ENCODE measurements around the gene ZNF556. TPM values are rescaled to one million over a fixed set of nuclear protein-coding genes. Genes with fewer than 3 reads are reported as not detected.

ZNF556 gene
- polyA plus RNA-seq, 1 of the 3 experiments (the other 2 are of a cell fraction) = 0.46 TPM

GRCh38 chr19:2917275-2918184 is 50.4 kb downstream of the ZNF556 start:
- Histone ChIP-seq H3K27me3 (ENCODE audit: insufficient read depth) (no peaks in the 10 kb centered on the region), H3K36me3 (replicated peaks in 1 of 2; ENCODE audit: control insufficient read depth in 1 of 2, insufficient read depth in 2 of 2, low read length in 1 of 2) (peaks cover 27 to 48% of the 10 kb centered on the region in 2 experiments), H3K27ac (ENCODE audit: low read depth in 2 of 2, low read length in 1 of 2) (no peak overlapping the region), H2AFZ (ENCODE audit: low read depth) (no peak overlapping the region), H3K4me3 (ENCODE audit: low read depth in 2 of 2, low read length in 1 of 2) (peak overlapping the region in 1 of 2 experiments; percentile 1; a peak in 1 of 4 replicates), H4K20me1 (ENCODE audit: insufficient read depth) (no peaks in the 10 kb centered on the region), H3K9me3 (peaks cover 10% of the 10 kb centered on the region; the same call in 1 of the 2 replicates), H3K9ac (no peak overlapping the region), H3K9me2 (no peaks in the 10 kb centered on the region), H3K4me1 (ENCODE audit: control insufficient read depth in 1 of 2, insufficient read depth in 2 of 2, low read depth in 1 of 2, low read length in 1 of 2) (no peaks in the 10 kb centered on the region), H3F3A (replicated peaks; ENCODE audit: insufficient read depth) (no peaks in the 10 kb centered on the region), H3K79me2 (ENCODE audit: insufficient read depth) (no peaks in the 10 kb centered on the region), H3K4me2 (no peak overlapping the region)
- CTCF ChIA-PET = no interaction called here
- POLR2A ChIA-PET = no interaction called here
- DNase-seq = no peak
- no peak for TF ChIP-seq GATA2 (CRISPR knock-in tag; IDR thresholded peaks at IDR 0.05)
- no peak for TF ChIP-seq ZBTB33 (IDR thresholded peaks at IDR 0.05; ENCODE audit: borderline replicate concordance, low read depth)
- no peak for TF ChIP-seq TEAD4 (IDR thresholded peaks at IDR 0.05; ENCODE audit: borderline replicate concordance, insufficient read depth)
- no peak for TF ChIP-seq FOXM1 (IDR thresholded peaks at IDR 0.05; ENCODE audit: low read depth)
- TF ChIP-seq CTCF (IDR thresholded peaks at IDR 0.05) = no peak
- TF ChIP-seq REST (IDR thresholded peaks at IDR 0.05; ENCODE audit: low read depth, low read length) = no peak
- WGBS (ENCODE audit: low lambda C conversion rate) = 91% methylated on average over 16 of the region's 16 CpGs

All from SK-N-SH (cell line).